Stimulated activated effector memory CD8-positive, alpha-beta T cell treated with anti-CD3 and anti-CD28 coated beads, Interleukin-12 subunit alpha, Interleukin-12 subunit beta, amount 100 ng/mL, for 72 hours (primary cell): ENCODE data around the gene WDSUB1.
A peak's percentile ranks its signal among the peaks of the same experiment; 100 is the strongest.

Experiments
- ATAC-seq: fragments of 150-1000 bp; cut with Tn5 transposase; 2 replicates; pipeline ENCODE4 v1.10.0; 2021
- DNase-seq, 2 donors: peaks; one replicate each; pipeline ENCODE4 v3.0.0; 2021 to 2022; ENCODE audit warnings: low spot score in 2 of 2
- H3K27ac Mint-ChIP-seq: one replicate; pipeline ENCODE4 v1.8.0; 2022; ENCODE audit warnings: mild to moderate bottlenecking, mixed read lengths
- H3K36me3 Mint-ChIP-seq: one replicate; pipeline ENCODE4 v1.8.0; 2022; ENCODE audit warnings: mild to moderate bottlenecking, mixed read lengths
- H3K4me1 Mint-ChIP-seq: one replicate; pipeline ENCODE4 v1.8.0; 2022; ENCODE audit warnings: mixed read lengths
- H3K4me3 Mint-ChIP-seq: one replicate; pipeline ENCODE4 v1.8.0; 2022; ENCODE audit warnings: mild to moderate bottlenecking, mixed read lengths
- H3K9me3 Mint-ChIP-seq: one replicate; pipeline ENCODE4 v1.8.0; 2022; ENCODE audit warnings: mixed read lengths

Gene WDSUB1

GRCh38 chr2:159199236-159199635 is 87.3 kb downstream of the WDSUB1 start:
- Mint-ChIP-seq H3K36me3 (no peaks in the 10 kb centered on the region), H3K27ac (peak overlapping the region; percentile 37), H3K9me3 (no peaks in the 10 kb centered on the region), H3K4me3 (no peak overlapping the region), H3K4me1 (peaks cover 26% of the 10 kb centered on the region)
- ATAC-seq (peak; percentile 48), DNase-seq (no peak)

GRCh38 chr2:159196393-159196925 is 90.0 kb downstream of the WDSUB1 start:
- Mint-ChIP-seq H3K9me3 (no peaks in the 10 kb centered on the region), H3K4me3 (no peak overlapping the region), H3K36me3 (no peaks in the 10 kb centered on the region), H3K4me1 (peaks cover 18% of the 10 kb centered on the region), H3K27ac (no peak overlapping the region)
- no peak for DNase-seq
- no peak for ATAC-seq

- H3K4me1 Mint-ChIP-seq: peaks cover 11% of the 10 kb centered on the region
- H3K36me3 Mint-ChIP-seq: no peaks in the 10 kb centered on the region
- ATAC-seq (no peak), DNase-seq (no peak)
- H3K9me3 Mint-ChIP-seq: no peaks in the 10 kb centered on the region
- H3K4me3 Mint-ChIP-seq: no peak overlapping the region
- no peak overlapping the region for H3K27ac Mint-ChIP-seq
These were observed 90.8 kb downstream of the WDSUB1 start for GRCh38 chr2:159195697-159196096.

- Mint-ChIP-seq H3K36me3 (no peaks in the 10 kb centered on the region), H3K4me1 (peaks cover 4% of the 10 kb centered on the region), H3K4me3 (no peak overlapping the region), H3K27ac (no peak overlapping the region), H3K9me3 (no peaks in the 10 kb centered on the region)
- DNase-seq (no peak), ATAC-seq (no peak)
These were observed 92.3 kb downstream of the WDSUB1 start for GRCh38 chr2:159194241-159194640.

DNA sequence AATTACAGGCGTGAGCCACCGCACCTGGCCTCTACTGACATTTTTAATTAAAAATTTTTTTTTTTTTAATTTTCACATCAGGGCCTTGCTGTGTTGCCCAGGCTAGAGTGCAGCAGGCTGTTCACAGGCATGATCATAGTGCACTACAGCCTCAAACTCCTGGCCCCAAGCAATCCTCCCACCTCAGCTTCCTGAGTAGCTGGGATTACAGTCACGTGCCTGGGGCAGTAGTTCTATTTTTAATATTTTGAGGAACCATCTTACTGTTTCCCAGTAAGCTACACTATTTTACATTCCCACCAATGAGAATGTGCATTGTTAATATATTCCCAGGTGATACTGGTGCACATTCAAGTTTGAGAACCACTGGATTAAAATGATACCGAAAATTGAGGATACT is 92.7 kb downstream of the WDSUB1 start:
- H3K9me3 Mint-ChIP-seq: no peaks in the 10 kb centered on the region
- H3K4me3 Mint-ChIP-seq: no peak overlapping the region
- no peak for ATAC-seq

GRCh38 chr2:159192371-159192918 is 94.1 kb downstream of the WDSUB1 start:
- H3K4me3 Mint-ChIP-seq: no peak overlapping the region
- no peak for ATAC-seq
- H3K4me1 Mint-ChIP-seq: no peaks in the 10 kb centered on the region
- no peak for DNase-seq
- no peaks in the 10 kb centered on the region for H3K9me3 Mint-ChIP-seq
- no peak overlapping the region for H3K27ac Mint-ChIP-seq
- H3K36me3 Mint-ChIP-seq: no peaks in the 10 kb centered on the region

More for the DNA sequence above, 92.7 kb downstream of the WDSUB1 start:
- no peak for DNase-seq
- H3K27ac Mint-ChIP-seq: no peak overlapping the region
- no peaks in the 10 kb centered on the region for H3K36me3 Mint-ChIP-seq
- H3K4me1 Mint-ChIP-seq: no peaks in the 10 kb centered on the region

- ATAC-seq: no peak
- no peaks in the 10 kb centered on the region for H3K4me1 Mint-ChIP-seq
- no peak overlapping the region for H3K27ac Mint-ChIP-seq
- no peak overlapping the region for H3K4me3 Mint-ChIP-seq
- no peaks in the 10 kb centered on the region for H3K36me3 Mint-ChIP-seq
- no peaks in the 10 kb centered on the region for H3K9me3 Mint-ChIP-seq
- no peak for DNase-seq
These were observed 98.1 kb downstream of the WDSUB1 start for GRCh38 chr2:159188449-159188848.

GRCh38 chr2:159187106-159187505 is 99.4 kb downstream of the WDSUB1 start:
- H3K4me1 Mint-ChIP-seq: no peaks in the 10 kb centered on the region
- H3K27ac Mint-ChIP-seq: no peak overlapping the region
- no peak overlapping the region for H3K4me3 Mint-ChIP-seq
- DNase-seq: no peak
- no peaks in the 10 kb centered on the region for H3K36me3 Mint-ChIP-seq
- no peak for ATAC-seq
- no peaks in the 10 kb centered on the region for H3K9me3 Mint-ChIP-seq

DNA sequence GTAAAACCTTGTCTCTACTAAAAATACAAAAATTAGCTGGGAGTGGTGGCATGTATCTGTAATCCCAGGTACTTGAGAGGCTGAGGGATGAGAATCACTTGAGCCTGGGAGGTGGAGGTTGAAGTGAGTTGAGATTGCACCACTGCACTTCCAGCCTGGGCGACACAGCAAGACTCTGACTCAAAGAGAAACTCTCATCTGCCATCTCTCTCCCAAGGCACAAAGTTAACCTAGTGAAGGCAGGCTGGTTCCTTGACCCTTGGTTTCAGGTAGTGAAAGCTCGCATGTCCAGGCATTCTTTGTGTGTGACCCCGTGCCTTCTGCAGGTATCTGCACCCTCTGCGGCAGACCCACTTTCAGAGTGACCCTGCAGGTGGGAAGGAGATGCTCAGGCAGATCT is 100.0 kb downstream of the WDSUB1 start:
- no peak for DNase-seq
- H3K27ac Mint-ChIP-seq: no peak overlapping the region
- no peaks in the 10 kb centered on the region for H3K9me3 Mint-ChIP-seq
- H3K36me3 Mint-ChIP-seq: no peaks in the 10 kb centered on the region
- no peak for ATAC-seq
- no peaks in the 10 kb centered on the region for H3K4me1 Mint-ChIP-seq
- no peak overlapping the region for H3K4me3 Mint-ChIP-seq
